Mammary epithelial cell (primary cell): ENCODE data around the gene FGF2.

Experiments used
- CTCF ChIP-seq, 2 donors: IDR thresholded peaks in 1 of 2; conservative IDR thresholded peaks in 1 of 2; 2 replicates each; pipeline ENCODE4 v1.5.1; 2011 to 2012; ENCODE audit warnings: inconsistent platforms in 2 of 2, low read length in 2 of 2, mild to moderate bottlenecking in 2 of 2, control low read depth in 1 of 2, low read depth in 1 of 2; ENCODE audit not compliant: insufficient read depth in 1 of 2; ENCODE audit errors: extremely low read depth in 1 of 2
- EZH2 ChIP-seq: IDR thresholded peaks from 2 replicates; pipeline ENCODE4 v1.6.1; 2012; ENCODE audit warnings: low read length, inconsistent platforms, borderline replicate concordance

- TF ChIP-seq CTCF (conservative IDR thresholded peaks at IDR 0.05 in 1 of 2, IDR thresholded peaks at IDR 0.05 in 1 of 2; ENCODE audit: extremely low read depth in 1 of 2, insufficient read depth in 1 of 2, low read depth in 1 of 2, low read length in 2 of 2) (no peak), EZH2 (no peak)
These were observed 28.8 kb downstream of the FGF2 start for GRCh38 chr4:122855353-122855890.
